Measurements from ENCODE around the gene SLC3A2.

DNA sequence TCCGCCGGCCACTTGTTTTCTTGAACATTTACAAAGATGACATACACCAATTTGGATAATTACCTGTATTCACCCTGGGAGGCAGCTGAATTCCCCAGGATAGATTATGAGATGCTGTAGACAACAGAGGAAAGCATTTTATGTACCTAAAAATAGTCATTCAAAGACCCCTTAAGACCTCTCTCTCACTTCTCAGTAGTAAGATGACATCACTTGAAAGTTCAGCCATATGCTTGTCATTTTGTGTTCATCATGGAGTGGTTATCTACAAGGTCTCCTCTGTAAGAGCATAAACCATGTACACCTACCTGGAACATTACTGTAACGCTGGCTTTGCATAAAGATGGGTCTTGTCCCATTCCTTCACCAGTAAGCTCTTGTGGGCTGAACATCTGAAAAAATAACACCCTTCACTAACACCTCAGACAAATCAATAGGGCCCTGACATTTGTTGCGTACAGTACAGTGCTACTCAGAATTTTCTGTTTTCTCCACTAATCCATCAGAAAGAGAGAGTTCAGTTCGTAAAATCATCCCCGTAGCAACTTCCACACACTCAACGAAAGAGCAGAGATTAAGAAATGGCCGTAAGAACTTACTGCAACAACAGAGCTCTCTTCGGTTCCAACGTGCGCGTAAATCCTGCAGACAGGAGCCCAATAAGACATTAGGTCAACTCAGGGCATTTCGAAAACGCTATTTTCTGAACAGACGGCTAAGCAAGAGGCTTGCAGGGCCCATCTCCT is 25.7 kb upstream of the SLC3A2 start:
- TF ChIP-seq, protein P1, sequence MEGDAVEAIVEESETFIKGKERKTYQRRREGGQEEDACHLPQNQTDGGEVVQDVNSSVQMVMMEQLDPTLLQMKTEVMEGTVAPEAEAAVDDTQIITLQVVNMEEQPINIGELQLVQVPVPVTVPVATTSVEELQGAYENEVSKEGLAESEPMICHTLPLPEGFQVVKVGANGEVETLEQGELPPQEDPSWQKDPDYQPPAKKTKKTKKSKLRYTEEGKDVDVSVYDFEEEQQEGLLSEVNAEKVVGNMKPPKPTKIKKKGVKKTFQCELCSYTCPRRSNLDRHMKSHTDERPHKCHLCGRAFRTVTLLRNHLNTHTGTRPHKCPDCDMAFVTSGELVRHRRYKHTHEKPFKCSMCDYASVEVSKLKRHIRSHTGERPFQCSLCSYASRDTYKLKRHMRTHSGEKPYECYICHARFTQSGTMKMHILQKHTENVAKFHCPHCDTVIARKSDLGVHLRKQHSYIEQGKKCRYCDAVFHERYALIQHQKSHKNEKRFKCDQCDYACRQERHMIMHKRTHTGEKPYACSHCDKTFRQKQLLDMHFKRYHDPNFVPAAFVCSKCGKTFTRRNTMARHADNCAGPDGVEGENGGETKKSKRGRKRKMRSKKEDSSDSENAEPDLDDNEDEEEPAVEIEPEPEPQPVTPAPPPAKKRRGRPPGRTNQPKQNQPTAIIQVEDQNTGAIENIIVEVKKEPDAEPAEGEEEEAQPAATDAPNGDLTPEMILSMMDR (IDR thresholded peaks at IDR 0.05 in 8 of 11, conservative IDR thresholded peaks at IDR 0.05 in 3 of 11) = no peak
- TF ChIP-seq POLR2A (IDR thresholded peaks at IDR 0.05) (no peak), POLR2AphosphoS5 (IDR thresholded peaks at IDR 0.05) (no peak)

All from spleen (tissue), 7 donors.